GM21576 (cell line): ENCODE data around the gene SORL1.

Experiments
- ATAC-seq: cut with Tn5 transposase; IDR thresholded peaks from one replicate; pipeline ENCODE4 v1.9.1; 2021; ENCODE audit warnings: mild to moderate bottlenecking, moderate library complexity; ENCODE audit not compliant: unreplicated experiment

SORL1 gene

GRCh38 chr11:121427400-121427744 lies 24.7 kb upstream of the SORL1 start:
- ATAC-seq = no peak

GRCh38 chr11:121429556-121429955 lies 22.6 kb upstream of the SORL1 start:
- ATAC-seq = no peak

- ATAC-seq = no peak
Measured at GRCh38 chr11:121431820-121432526, 20.1 kb upstream of the SORL1 start.

GRCh38 chr11:121435132-121435531 lies 17.0 kb upstream of the SORL1 start:
- ATAC-seq = no peak

GRCh38 chr11:121435551-121436511 lies 16.3 kb upstream of the SORL1 start:
- no peak for ATAC-seq

- ATAC-seq = no peak
Measured at GRCh38 chr11:121437018-121437685, 15.0 kb upstream of the SORL1 start.

GRCh38 chr11:121437686-121438078 lies 14.4 kb upstream of the SORL1 start:
- ATAC-seq = no peak

GRCh38 chr11:121439337-121439736 lies 12.8 kb upstream of the SORL1 start:
- no peak for ATAC-seq

- ATAC-seq = no peak
Measured at GRCh38 chr11:121439759-121440158, 12.4 kb upstream of the SORL1 start.

- ATAC-seq = no peak
Measured at GRCh38 chr11:121441521-121441920, 10.6 kb upstream of the SORL1 start.

- no peak for ATAC-seq
Measured at GRCh38 chr11:121443688-121444275, 8.3 kb upstream of the SORL1 start.

GRCh38 chr11:121444526-121444925 lies 7.6 kb upstream of the SORL1 start:
- no peak for ATAC-seq

GRCh38 chr11:121445071-121445768 lies 6.9 kb upstream of the SORL1 start:
- ATAC-seq = no peak

- ATAC-seq = no peak
Measured at GRCh38 chr11:121446752-121447156, 5.4 kb upstream of the SORL1 start.

GRCh38 chr11:121448011-121448410 lies 4.1 kb upstream of the SORL1 start:
- ATAC-seq = no peak

GRCh38 chr11:121448431-121448941 lies 3.6 kb upstream of the SORL1 start:
- no peak for ATAC-seq

- ATAC-seq = no peak
Measured at GRCh38 chr11:121449123-121449522, 3.0 kb upstream of the SORL1 start.

GRCh38 chr11:121449626-121450025 lies 2.5 kb upstream of the SORL1 start:
- ATAC-seq = no peak

- ATAC-seq = no peak
Measured at GRCh38 chr11:121450401-121450800, 1.7 kb upstream of the SORL1 start.
